ENCODE measurements around the gene TSHR.

The TSHR gene

DNA sequence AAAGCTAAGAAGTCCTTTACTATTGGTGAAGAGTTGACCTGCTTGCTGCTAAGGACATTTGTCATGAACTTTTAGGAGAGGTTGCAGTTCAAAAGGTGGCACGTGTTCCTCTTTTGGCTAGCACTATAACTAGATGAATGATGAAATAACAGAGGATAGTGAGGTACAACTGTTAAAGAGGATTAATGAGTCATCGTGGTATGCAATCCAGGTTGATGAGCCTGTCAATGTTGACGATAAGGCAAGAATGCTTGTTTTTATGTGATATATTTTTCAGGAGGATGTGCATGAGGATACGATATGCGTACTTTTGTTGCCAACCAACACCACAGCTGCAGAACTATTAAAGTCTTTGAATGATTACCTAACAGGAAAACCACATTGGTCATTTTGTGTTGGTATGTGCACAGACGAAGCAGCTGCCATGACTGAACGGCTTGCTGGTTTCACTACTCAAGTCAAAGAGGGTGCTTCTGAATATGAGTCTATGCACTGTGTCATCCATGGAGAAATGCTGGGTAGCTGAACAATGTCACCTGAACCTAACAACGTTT lies 24.5 kb upstream of the TSHR start (continued):
- TF ChIP-seq CREB5 (CRISPR knock-in tag; IDR thresholded peaks at IDR 0.05; ENCODE audit: low read depth): no peak
- TF ChIP-seq BACH2 (CRISPR knock-in tag; IDR thresholded peaks at IDR 0.05; ENCODE audit: borderline replicate concordance): no peak
- TF ChIP-seq CSDC2 (CRISPR knock-in tag; IDR thresholded peaks at IDR 0.05): no peak
- TF ChIP-seq POU6F1 (CRISPR knock-in tag; IDR thresholded peaks at IDR 0.05; ENCODE audit: borderline replicate concordance, low read depth): no peak
- no peak for TF ChIP-seq CSRNP3 (CRISPR knock-in tag; IDR thresholded peaks at IDR 0.05)
- no peak for TF ChIP-seq TOX (CRISPR knock-in tag; IDR thresholded peaks at IDR 0.05; ENCODE audit: borderline replicate concordance)
- TF ChIP-seq OSR1 (CRISPR knock-in tag; IDR thresholded peaks at IDR 0.05): no peak
- TF ChIP-seq ZFP30 (CRISPR knock-in tag; IDR thresholded peaks at IDR 0.05): no peak

GRCh38 chr14:80933282-80933681 lies 22.1 kb upstream of the TSHR start:
- ATAC-seq: no peak
- TF ChIP-seq ZNF70 (CRISPR knock-in tag; IDR thresholded peaks at IDR 0.05): no peak
- no peak for TF ChIP-seq CSRNP3 (CRISPR knock-in tag; IDR thresholded peaks at IDR 0.05)
- no peak for TF ChIP-seq RARB (CRISPR knock-in tag; IDR thresholded peaks at IDR 0.05)
- no peak for TF ChIP-seq ISL1 (CRISPR knock-in tag; IDR thresholded peaks at IDR 0.05)
- TF ChIP-seq ZFP3 (CRISPR knock-in tag; IDR thresholded peaks at IDR 0.05): no peak
- no peak for TF ChIP-seq ZC3H10 (CRISPR knock-in tag; IDR thresholded peaks at IDR 0.05)
- no peak for TF ChIP-seq ESRRG (CRISPR knock-in tag; IDR thresholded peaks at IDR 0.05)
- TF ChIP-seq ZNF565 (CRISPR knock-in tag; conservative IDR thresholded peaks at IDR 0.05; ENCODE audit: low read depth): no peak
- TF ChIP-seq OSR1 (CRISPR knock-in tag; IDR thresholded peaks at IDR 0.05): no peak
- TF ChIP-seq TSHZ2 (CRISPR knock-in tag; IDR thresholded peaks at IDR 0.05): no peak
- TF ChIP-seq CSDC2 (CRISPR knock-in tag; IDR thresholded peaks at IDR 0.05): no peak
- no peak for TF ChIP-seq ZFP30 (CRISPR knock-in tag; IDR thresholded peaks at IDR 0.05)
- no peak for TF ChIP-seq ZNF8 (CRISPR knock-in tag; IDR thresholded peaks at IDR 0.05)

DNA sequence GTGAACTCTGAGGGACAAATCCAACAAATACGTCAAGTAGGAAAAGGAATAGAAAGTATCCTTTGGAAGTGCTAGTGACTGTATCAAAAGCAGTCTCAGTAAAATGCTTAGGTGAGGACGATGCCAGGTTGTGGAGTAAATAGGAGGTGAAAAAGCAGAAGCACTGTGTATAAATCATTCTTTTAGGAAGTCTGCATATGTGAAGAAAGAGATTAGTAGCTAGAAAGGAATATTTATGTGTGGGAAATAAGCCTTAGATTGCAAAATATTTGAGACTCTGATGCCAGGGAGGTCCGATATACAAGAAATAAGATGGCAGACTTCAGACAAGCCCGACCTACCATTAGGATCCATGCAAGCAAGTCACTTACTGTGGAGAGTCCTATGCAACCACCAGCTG lies 21.7 kb upstream of the TSHR start:
- ATAC-seq: no peak
- TF ChIP-seq ZFP3 (CRISPR knock-in tag; IDR thresholded peaks at IDR 0.05) (no peak), CREB5 (CRISPR knock-in tag; IDR thresholded peaks at IDR 0.05; ENCODE audit: low read depth) (no peak), ZNF70 (CRISPR knock-in tag; IDR thresholded peaks at IDR 0.05) (no peak), ISL1 (CRISPR knock-in tag; IDR thresholded peaks at IDR 0.05) (no peak), TOX (CRISPR knock-in tag; IDR thresholded peaks at IDR 0.05; ENCODE audit: borderline replicate concordance) (no peak), ARNTL (CRISPR knock-in tag; IDR thresholded peaks at IDR 0.05; ENCODE audit: borderline replicate concordance, low read depth) (no peak), BACH2 (CRISPR knock-in tag; IDR thresholded peaks at IDR 0.05; ENCODE audit: borderline replicate concordance) (no peak), ZC3H10 (CRISPR knock-in tag; IDR thresholded peaks at IDR 0.05) (no peak), TSHZ2 (CRISPR knock-in tag; IDR thresholded peaks at IDR 0.05) (no peak), TCF4 (CRISPR knock-in tag; IDR thresholded peaks at IDR 0.05; ENCODE audit: borderline replicate concordance) (no peak), GLIS3 (CRISPR knock-in tag; IDR thresholded peaks at IDR 0.05) (no peak), ZFP30 (CRISPR knock-in tag; IDR thresholded peaks at IDR 0.05) (no peak), ZNF565 (CRISPR knock-in tag; conservative IDR thresholded peaks at IDR 0.05; ENCODE audit: low read depth) (no peak), CSRNP3 (CRISPR knock-in tag; IDR thresholded peaks at IDR 0.05) (no peak), ESRRG (CRISPR knock-in tag; IDR thresholded peaks at IDR 0.05) (no peak), OSR1 (CRISPR knock-in tag; IDR thresholded peaks at IDR 0.05) (no peak), CSDC2 (CRISPR knock-in tag; IDR thresholded peaks at IDR 0.05) (no peak)

Measured in SK-N-SH treated with all-trans-retinoic acid at 6 μM for 48 hours (cell line).